GM10266 (cell line): Measurements from ENCODE around the gene NTSR1.

Experiments used
- DNase-seq: peaks from one replicate; pipeline ENCODE4 v3.0.0; 2012; ENCODE audit errors: extremely low spot score
- CTCF ChIP-seq: IDR thresholded peaks from 2 replicates; pipeline ENCODE4 v1.5.1; 2012; ENCODE audit warnings: mild to moderate bottlenecking, low read depth; ENCODE audit not compliant: control insufficient read depth, insufficient read depth; ENCODE audit errors: missing control alignments

NTSR1 gene

GRCh38 chr20:62706344-62706743 is 2.3 kb upstream of the NTSR1 start:
- no peak for TF ChIP-seq CTCF
- no peak for DNase-seq

DNA sequence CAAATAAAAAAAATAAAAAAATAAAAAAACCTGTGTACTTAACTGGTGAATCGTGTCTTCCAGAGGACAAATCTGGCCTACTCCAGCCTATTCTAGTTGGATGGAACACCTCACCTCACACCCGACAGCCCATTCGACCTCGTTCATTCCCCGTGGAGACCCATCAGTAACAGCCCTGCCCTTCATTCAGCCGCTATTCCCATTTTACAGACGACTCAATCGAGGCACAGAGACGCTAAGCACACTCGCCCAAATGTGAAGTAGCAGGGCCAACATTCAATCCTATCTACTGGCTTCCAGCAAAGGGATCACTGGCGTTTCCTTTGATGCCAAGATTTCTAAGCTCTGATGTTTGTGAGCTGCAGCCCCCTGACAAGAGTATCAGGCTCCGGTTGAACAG is 1.8 kb upstream of the NTSR1 start:
- DNase-seq: no peak
- TF ChIP-seq CTCF: no peak

GRCh38 chr20:62707276-62707920 is 1.2 kb upstream of the NTSR1 start:
- no peak for TF ChIP-seq CTCF
- DNase-seq: no peak

DNA sequence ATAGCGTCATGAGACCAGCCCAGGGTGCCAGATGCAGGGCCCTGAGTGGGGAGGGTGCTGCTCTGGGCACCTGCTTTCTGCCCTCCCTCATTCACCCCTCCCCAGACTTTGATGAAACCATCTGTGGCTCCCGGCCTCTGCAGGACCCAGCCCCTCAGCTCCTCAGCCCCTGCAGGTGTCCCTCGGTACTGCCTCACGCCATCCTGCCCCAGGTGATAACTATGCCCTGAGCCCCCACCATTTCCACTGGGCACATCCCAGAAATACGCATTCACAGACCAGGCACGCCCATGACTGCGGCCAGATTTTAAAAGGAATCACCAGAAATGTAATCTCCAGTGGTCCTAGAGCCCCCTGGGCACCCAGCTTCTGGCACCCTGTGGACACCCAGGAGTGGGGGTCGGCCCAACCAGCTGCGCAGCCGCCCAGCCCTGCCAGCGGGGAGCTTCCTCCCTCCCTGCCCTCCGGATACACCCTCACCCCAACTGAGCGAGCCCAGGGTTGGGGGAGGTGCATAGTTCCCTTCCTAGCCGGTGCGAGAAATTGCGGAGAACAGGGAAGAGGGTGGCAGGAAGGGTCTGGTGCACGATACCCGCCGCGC is 615 bp upstream of the NTSR1 start:
- no peak for TF ChIP-seq CTCF
- no peak for DNase-seq

GRCh38 chr20:62709537-62709905 is 885 bp downstream of the NTSR1 start:
- no peak for TF ChIP-seq CTCF
- no peak for DNase-seq

GRCh38 chr20:62710221-62710885 is 1.7 kb downstream of the NTSR1 start:
- DNase-seq: no peak
- no peak for TF ChIP-seq CTCF
